Measurements from ENCODE around the gene NBAS.

DNA sequence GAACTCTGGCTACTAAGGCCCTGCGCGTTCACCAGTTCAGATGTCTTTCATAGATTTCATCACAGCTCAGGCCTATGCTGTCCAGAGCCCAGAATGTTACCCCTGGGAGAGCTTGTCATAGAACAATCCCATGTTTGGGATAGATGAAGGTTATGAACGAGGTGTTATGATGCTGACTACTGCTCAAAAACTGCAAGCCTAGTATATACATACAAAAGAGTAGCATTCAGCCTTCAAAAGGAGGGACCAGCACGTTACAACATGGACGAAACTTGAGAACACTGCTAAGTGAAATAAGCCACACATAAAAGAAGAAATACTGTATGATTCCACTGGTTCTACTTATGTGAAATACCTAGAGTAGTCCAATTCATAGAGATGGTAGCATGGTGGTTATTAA is 401.9 kb downstream of the NBAS start:
- TF ChIP-seq, protein P1, sequence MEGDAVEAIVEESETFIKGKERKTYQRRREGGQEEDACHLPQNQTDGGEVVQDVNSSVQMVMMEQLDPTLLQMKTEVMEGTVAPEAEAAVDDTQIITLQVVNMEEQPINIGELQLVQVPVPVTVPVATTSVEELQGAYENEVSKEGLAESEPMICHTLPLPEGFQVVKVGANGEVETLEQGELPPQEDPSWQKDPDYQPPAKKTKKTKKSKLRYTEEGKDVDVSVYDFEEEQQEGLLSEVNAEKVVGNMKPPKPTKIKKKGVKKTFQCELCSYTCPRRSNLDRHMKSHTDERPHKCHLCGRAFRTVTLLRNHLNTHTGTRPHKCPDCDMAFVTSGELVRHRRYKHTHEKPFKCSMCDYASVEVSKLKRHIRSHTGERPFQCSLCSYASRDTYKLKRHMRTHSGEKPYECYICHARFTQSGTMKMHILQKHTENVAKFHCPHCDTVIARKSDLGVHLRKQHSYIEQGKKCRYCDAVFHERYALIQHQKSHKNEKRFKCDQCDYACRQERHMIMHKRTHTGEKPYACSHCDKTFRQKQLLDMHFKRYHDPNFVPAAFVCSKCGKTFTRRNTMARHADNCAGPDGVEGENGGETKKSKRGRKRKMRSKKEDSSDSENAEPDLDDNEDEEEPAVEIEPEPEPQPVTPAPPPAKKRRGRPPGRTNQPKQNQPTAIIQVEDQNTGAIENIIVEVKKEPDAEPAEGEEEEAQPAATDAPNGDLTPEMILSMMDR (IDR thresholded peaks at IDR 0.05; ENCODE audit: low read depth, low read length): no peak
- no peak for TF ChIP-seq EZH2phosphoT487 (IDR thresholded peaks at IDR 0.05; ENCODE audit: low read depth)
